CD4-positive, alpha-beta T cell treated with Interleukin-4 for 4 hours (primary cell): ENCODE data around the gene SCRN1.

Experiments used
- DNase-seq: peaks from one replicate; pipeline ENCODE4 v3.0.0-alpha.2; 2020

The SCRN1 gene

GRCh38 chr7:29989257-29989995, at the start of gene SCRN1:
SCRN1 (minus strand) TSS chr7:29989801; CDS start chr7:29969067, 20,734 bp downstream.
- no peak for DNase-seq

- no peak for DNase-seq
These were observed 48.8 kb upstream of the SCRN1 start for GRCh38 chr7:30038196-30038980.

GRCh38 chr7:30036220-30036619, 46.6 kb upstream of the SCRN1 start:
- no peak for DNase-seq

DNA sequence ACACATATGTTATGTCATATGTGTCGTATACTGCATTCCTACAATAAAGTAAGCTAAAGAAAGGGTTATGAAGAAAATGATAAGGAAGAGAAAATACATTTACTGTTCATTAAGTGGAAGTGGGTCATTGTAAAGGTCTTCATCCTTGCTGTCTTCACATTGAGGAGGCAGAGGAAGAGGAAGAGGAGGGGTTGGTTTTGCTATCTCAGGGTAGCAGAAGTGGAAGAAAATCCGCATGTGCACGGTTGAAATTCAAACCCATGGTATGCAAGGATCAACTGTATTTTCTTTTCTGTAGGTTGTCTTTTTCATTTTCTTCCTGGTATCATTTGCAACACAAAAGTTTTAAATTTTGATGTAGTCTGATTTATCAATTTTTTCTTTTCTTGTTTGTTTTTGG, 44.9 kb upstream of the SCRN1 start:
- DNase-seq, result no peak

DNA sequence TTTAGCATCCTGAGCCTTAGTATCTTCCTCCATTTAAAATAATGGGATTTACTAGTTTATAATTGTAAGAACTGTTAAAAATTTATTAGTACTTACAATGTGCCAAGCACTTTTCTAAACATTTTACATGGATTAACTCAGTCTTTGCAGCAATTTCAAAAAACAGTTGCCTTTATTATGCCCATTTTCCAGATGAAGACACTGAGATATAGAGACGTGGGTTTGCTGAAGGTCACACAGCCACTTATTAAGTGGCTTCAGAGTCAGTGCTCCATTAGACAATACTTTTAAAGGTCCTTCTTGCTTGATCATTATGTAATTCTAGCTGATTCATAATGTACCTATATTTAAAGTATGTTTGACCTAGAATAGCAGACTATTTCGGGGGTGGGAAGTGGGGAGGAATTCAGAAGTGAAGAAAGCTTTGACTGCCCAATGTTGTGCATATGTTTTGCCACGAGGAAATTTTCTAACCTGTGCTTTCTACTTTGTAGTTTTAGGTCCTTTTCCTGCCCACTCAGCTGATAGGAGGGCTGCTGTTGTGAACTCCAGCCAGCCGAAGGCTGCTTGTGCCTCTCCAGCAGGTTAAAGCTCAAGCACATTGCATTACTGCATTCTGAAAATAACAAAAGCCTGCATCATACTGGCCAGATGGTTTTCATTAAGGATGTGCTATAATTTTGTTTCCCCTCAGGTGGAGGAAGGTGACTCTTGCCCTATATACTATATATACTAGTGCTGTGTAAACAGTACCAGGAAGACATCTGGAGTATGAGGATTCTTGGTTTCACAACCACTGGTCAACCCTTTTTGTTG, 42.9 kb upstream of the SCRN1 start:
- no peak for DNase-seq

- DNase-seq, result peak; percentile 17
These were observed 40.1 kb upstream of the SCRN1 start for GRCh38 chr7:30029696-30030095.

- DNase-seq, result peak; percentile 35
These were observed 39.4 kb upstream of the SCRN1 start for GRCh38 chr7:30028749-30029635.

GRCh38 chr7:30028216-30028748, 38.7 kb upstream of the SCRN1 start, which contains the start of gene PLEKHA8:
PLEKHA8 (plus strand) TSS chr7:30028412; CDS start chr7:30028763, 351 bp downstream.
- peak; percentile 92 for DNase-seq

- DNase-seq, result no peak
These were observed 38.2 kb upstream of the SCRN1 start for GRCh38 chr7:30027740-30028215.

DNA sequence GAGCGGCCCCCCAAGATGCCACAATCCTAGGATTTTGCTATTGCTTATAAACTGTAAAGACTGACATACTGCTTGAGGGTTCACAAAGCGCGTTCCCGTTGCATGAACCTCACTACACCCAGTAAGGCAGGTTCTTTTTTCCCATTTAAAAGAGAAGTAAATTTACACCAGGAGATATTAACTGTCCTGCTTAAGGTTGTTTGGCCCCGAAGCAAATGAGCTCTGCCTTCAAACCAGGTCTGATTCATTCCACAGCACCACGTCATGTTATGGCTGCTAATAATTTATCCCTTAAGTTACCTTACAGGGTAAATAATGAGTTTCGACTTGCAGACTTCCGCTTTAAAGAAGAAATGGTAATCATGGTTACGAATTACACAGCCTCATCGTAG, 37.5 kb upstream of the SCRN1 start:
- DNase-seq, result peak; percentile 72

DNA sequence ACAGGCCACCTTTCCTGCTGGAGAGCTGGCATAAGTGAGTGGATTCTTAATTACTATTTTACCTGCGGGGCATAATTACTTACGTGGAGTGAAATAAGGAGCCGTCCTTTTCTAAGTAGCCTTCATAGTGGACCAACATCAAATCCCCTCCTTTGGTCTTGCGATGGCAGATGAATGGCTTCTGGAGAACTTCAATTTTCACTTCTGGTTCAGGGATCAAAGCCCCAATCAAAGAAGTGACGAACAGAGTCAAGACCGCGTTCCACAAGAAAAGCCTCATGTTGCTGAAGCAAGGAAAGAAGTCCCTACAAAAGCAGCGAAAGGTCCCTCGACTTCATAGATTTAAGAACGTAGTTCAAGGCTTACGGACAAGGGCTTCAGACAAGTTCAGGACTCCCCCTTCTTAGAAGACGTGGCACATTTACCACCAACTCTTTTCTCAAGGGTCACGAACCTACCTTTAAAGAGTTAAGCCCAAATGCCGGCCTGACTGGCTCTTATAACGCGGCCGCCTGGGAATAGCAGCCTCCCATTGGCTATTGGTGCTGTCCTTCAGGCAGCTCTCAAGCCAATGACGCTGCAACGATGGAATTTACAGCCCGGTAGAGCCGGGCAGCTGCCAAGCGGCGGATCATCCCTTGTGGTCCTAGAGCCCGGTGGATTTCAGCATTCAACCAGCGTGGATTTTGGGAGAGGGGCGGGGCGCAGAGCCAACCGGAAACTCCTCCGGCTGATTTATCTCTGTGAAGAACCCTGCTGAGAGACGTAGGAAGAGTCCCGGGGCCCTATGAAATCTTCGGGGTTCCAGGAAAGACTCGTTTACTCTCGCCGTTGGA, 36.8 kb upstream of the SCRN1 start, which contains the start of gene FKBP14:
Gene FKBP14, minus strand, starts transcription at position 474 of the 836 bp plus-strand sequence. Its CDS starts 194 bp downstream, at position 280.
- DNase-seq, result peak; percentile 98

DNA sequence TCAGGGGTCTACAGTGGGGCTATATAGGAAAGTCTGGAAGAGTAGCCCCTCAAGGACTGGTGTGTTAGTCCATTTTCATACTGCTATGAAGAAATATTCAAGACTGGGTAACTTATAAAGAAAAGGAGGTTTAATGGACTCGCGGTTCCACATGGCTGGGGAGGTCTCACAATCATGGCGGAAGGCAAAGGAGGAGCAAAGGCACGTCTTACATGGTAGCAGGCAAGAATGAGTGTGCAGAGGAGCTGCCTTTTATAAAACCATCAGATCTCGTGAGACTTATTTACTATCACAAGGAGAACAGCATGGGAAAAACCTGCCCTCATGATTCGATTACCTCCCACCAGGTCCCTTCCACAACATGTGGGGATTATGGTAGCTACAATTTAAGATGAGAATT, 33.9 kb upstream of the SCRN1 start:
- DNase-seq, result no peak

- no peak for DNase-seq
These were observed 33.4 kb upstream of the SCRN1 start for GRCh38 chr7:30022991-30023390.

DNA sequence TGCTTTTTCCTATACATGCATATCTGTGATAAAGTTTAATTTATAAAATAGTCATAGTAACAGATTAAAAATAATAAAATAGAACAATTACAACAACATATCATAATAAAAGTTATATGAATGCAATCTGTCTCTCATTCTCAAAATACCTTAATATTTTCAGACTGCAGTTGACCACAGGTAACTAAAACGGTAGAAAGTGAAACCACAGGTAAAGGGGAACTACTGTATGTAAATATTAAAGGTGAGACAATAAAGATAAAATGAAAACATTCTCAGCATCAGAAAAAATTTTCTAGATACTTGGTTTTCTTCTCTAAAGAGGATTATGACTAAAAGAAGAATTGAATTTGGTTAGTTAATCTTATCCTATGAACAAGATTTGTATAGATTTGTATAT, 30.9 kb upstream of the SCRN1 start:
- no peak for DNase-seq

- DNase-seq, result no peak
These were observed 30.4 kb upstream of the SCRN1 start for GRCh38 chr7:30019960-30020359.

DNA sequence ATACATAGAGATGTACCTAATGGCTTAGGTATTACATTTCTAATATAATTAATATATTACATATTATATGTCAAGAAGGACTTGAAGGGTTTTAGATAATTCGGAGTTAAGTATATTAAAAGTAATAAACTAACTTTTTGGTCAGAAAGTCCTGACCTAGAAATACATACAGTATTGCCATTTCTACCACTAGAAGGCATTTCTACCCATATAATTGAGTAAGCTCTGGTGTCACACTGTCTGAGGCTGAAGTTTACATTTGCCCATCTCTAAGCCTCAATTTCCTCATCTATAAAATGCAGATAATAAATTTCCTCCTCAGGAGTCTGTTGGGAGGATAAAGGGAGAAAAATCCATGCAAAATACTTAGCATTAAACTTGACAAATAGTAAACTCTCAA, 29.8 kb upstream of the SCRN1 start:
- no peak for DNase-seq

- no peak for DNase-seq
These were observed 28.9 kb upstream of the SCRN1 start for GRCh38 chr7:30018451-30018850.

- DNase-seq, result no peak
These were observed 23.2 kb upstream of the SCRN1 start for GRCh38 chr7:30012757-30013156.

- no peak for DNase-seq
These were observed 20.4 kb upstream of the SCRN1 start for GRCh38 chr7:30010021-30010420.

DNA sequence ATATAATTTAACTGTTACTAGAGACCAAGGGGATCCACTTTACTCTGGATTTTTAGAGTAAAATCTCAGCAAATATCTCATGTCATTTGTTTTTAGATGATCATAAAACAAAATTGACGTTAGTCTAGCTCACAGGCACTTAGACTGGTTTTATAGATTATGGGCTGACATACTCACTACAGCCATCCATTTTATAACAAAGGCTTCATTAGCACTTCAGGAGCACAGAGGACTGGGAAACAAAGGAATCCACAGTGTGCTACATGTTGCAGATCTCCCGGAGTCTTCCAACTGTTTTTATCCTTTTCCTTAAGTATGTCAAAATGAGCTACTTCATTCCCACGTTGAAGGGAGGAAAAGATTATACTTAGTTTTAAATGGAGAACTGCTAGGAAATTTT, 15.9 kb upstream of the SCRN1 start:
- no peak for DNase-seq

- no peak for DNase-seq
These were observed 13.5 kb upstream of the SCRN1 start for GRCh38 chr7:30003098-30003497.
